GM12892 (cell line): ENCODE measurements around the gene TMCO4.

Experiments
- POLR2A ChIP-seq: IDR thresholded peaks from 2 replicates; pipeline ENCODE4 v1.6.1; 2011; ENCODE audit warnings: low read depth, low read length, control low read depth
- TAF1 ChIP-seq: IDR thresholded peaks from 2 replicates; pipeline ENCODE4 v1.6.1; 2011; ENCODE audit warnings: low read depth, mild to moderate bottlenecking, control low read depth, low read length, borderline replicate concordance

DNA sequence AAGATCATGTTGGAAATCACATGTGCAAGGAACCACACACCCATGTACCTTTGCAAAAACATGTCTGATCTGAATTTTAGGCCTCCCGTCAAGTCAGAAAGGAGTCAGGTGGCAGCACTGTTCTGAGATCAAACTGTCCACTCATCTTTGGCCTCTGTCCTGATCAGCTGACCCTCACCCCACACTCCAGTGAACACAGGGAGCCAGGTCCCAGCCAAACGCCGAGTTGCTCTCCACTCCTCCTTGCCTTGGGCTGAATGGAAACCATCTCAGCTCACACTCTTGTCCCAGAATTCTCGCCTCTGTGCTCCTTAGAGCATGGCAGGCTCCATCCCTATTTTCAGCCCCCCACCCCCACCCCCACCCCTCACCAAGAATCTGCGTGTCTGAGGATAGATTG lies 20.0 kb upstream of the TMCO4 start:
- TF ChIP-seq TAF1 (no peak), POLR2A (no peak)
